Adrenal gland (tissue), 12 donors: ENCODE results near the gene EMILIN2. TPM values are rescaled to one million over a fixed set of nuclear protein-coding genes. Genes with fewer than 3 reads are reported as not detected.

Experiments used
- DNase-seq, 7 donors: peaks; one replicate each; pipeline ENCODE4 v3.0.0-alpha.2; 2019 to 2020
- H3K27ac ChIP-seq, 5 donors: fragments of 200-600 bp; sonication (generic) in 4 of 5; 1 replicate in 3 of 5; 2 replicates in 2 of 5; pipeline versions ENCODE4 v1.5.1 to v1.8.0; 2016 to 2020; ENCODE audit warnings: mild to moderate bottlenecking in 1 of 5
- H3K27me3 ChIP-seq: fragments of 200-600 bp; 2 replicates; pipeline ENCODE4 v1.8.0; 2021
- H3K36me3 ChIP-seq, 2 donors: fragments of 200-600 bp; replicated peaks in 1 of 2; 1 replicate in 1 of 2; 2 replicates in 1 of 2; pipeline versions ENCODE4 v1.5.1 to v1.8.0; 2018 to 2022
- H3K4me1 ChIP-seq, 2 donors: fragments of 200-600 bp; replicated peaks in 1 of 2; 1 replicate in 1 of 2; 2 replicates in 1 of 2; pipeline versions ENCODE4 v1.5.1 to v1.8.0; 2018 to 2021
- H3K4me3 ChIP-seq, 4 donors: fragments of 200-600 bp; sonication (generic) in 3 of 4; one replicate each; pipeline ENCODE4 v1.5.1; 2016 to 2018
- H3K9me3 ChIP-seq, 3 donors: fragments of 200-600 bp; sonication (generic) in 1 of 3; replicated peaks in 1 of 3; 1 replicate in 2 of 3; 2 replicates in 1 of 3; pipeline versions ENCODE4 v1.5.1 to v1.8.0; 2016 to 2021
- CTCF ChIP-seq, 6 experiments: fragments of 450-650 bp in 4 of 6; fragments of 200-600 bp in 2 of 6; sonication (generic) in 1 of 6; IDR thresholded peaks; 1 replicate in 5 of 6; 2 replicates in 1 of 6; pipeline versions ENCODE4 v1.5.1 to v1.8.0; 2016 to 2021; ENCODE audit warnings: antibody characterized with exemption in 6 of 6, mild to moderate bottlenecking in 2 of 6, moderate library complexity in 1 of 6
- POLR2A ChIP-seq, 2 donors: fragments of 450-650 bp; IDR thresholded peaks; one replicate each; pipeline ENCODE4 v1.6.1; 2017; ENCODE audit warnings: antibody characterized with exemption in 2 of 2, mild to moderate bottlenecking in 2 of 2, moderate library complexity in 1 of 2
- WGBS, 4 donors: extraction: QIAGEN DNeasy Blood & Tissue Kit in 2 of 4; methylation state at CpG; one replicate each; pipeline versions ENCODE4 v1.1.5 to v1.1.7; 2013 to 2017; 5-methylcytosine and 5-hydroxymethylcytosine counted together
- intact Hi-C, 2 donors: fragments of 100-400 bp; cut with DNase I; formaldehyde crosslinking; loops; one replicate each; pipeline versions ENCODE4 v1.14.1 to v1.15.0; 2022 to 2023
- polyA plus RNA-seq, 3 donors: library from polyadenylated mRNA; stranded (reverse); fragments of 200-250 nt in 2 of 3; fragments of 350-450 nt in 1 of 3; fragmentation: Illumina TruSeq in 1 of 3; extraction: RNeasy Lipid Tissue Mini Kit (QIAGEN cat#74804) in 1 of 3; gene quantifications; one replicate each; pipeline ENCODE4 v1.2.3, GENCODE V29; 2013 to 2014
- total RNA-seq, 9 donors: library from RNA; depleted of rRNA in 4 of 9; stranded (reverse); fragments of >200 nt in 4 of 9; fragments of 120-200 nt in 1 of 9; fragmentation: NEBNext Ultra II Directional in 1 of 9; extraction: Animal tissue kit (Norgen Biotek cat#: 25700) in 1 of 9; gene quantifications; one replicate each; pipeline versions ENCODE4 v1.1.0 to v1.2.4, GENCODE V29; 2013 to 2023
- donor health status: healthy with polysubstance abuse.
- donor health status: Bipolar disorder and iron deficiency.
- donor health status: DM: yes; HTN: yes; CAD: no.
- donor health status: DM: no; HTN: no; CAD: no.
- donor health status: DM: no; HTN: no; CAD: no.
- donor health status: DM: yes; HTN: yes; CAD: no.

Gene EMILIN2
- total and polyA plus RNA-seq, 12 donors = 3.3 to 20.8 (median 9.3) TPM

GRCh38 chr18:2843146-2843545, 3.7 kb upstream of the EMILIN2 start:
- H3K9me3 ChIP-seq = no peaks in the 10 kb centered on the region
- TF ChIP-seq POLR2A (IDR thresholded peaks at IDR 0.05) (no peak), CTCF (IDR thresholded peaks at IDR 0.05) (no peak)
- H3K4me3 ChIP-seq = no peak overlapping the region
- peak in 2 of 7 donors; percentile 21 to 38 for DNase-seq
- peaks cover 36% of the 10 kb centered on the region for H3K27me3 ChIP-seq
- intact Hi-C loops = no loop called here
- 63 to 86% (median 76%) methylated on average over 6 of the region's 6 CpGs for WGBS, 4 donors
- no peak overlapping the region for H3K27ac ChIP-seq
- H3K36me3 ChIP-seq = no peaks in the 10 kb centered on the region
- H3K4me1 ChIP-seq = peaks cover 11 to 20% of the 10 kb centered on the region in 2 donors

- peaks cover 41% of the 10 kb centered on the region for H3K27me3 ChIP-seq
- H3K4me3 ChIP-seq = no peak overlapping the region
- DNase-seq = peak in 1 of 7 donors; percentile 36
- H3K9me3 ChIP-seq = no peaks in the 10 kb centered on the region
- intact Hi-C loops = no loop called here
- TF ChIP-seq POLR2A (IDR thresholded peaks at IDR 0.05) = no peak
- WGBS, 4 donors = 69 to 80% (median 73%) methylated on average over 4 of the region's 4 CpGs
- no peaks in the 10 kb centered on the region for H3K36me3 ChIP-seq
- H3K4me1 ChIP-seq = peaks cover 11 to 21% of the 10 kb centered on the region in 2 donors
- H3K27ac ChIP-seq = no peak overlapping the region
Measured at GRCh38 chr18:2845172-2845571, 1.6 kb upstream of the EMILIN2 start.

GRCh38 chr18:2847317-2848246, 776 bp downstream of the EMILIN2 start:
- H3K27me3 ChIP-seq = peaks cover 35% of the 10 kb centered on the region
- no peak for DNase-seq

GRCh38 chr18:2848247-2849246, 1.7 kb downstream of the EMILIN2 start:
- peaks cover 35% of the 10 kb centered on the region for H3K27me3 ChIP-seq
- peak overlapping the region in 1 of 4 donors; percentile 54 for H3K4me3 ChIP-seq
- no peak for DNase-seq
- H3K27ac ChIP-seq = peak overlapping the region in 2 of 5 donors; percentile 57 to 79
- WGBS, 4 donors = 32 to 37% (median 34%) methylated on average over 17 of the region's 17 CpGs
- H3K4me1 ChIP-seq = peaks cover 11 to 21% of the 10 kb centered on the region in 2 donors
- no peaks in the 10 kb centered on the region for H3K9me3 ChIP-seq
- no peaks in the 10 kb centered on the region for H3K36me3 ChIP-seq
- TF ChIP-seq CTCF (IDR thresholded peaks at IDR 0.05) (no peak), POLR2A (IDR thresholded peaks at IDR 0.05) (no peak)
- intact Hi-C loops = no loop called here

More at GRCh38 chr18:2847317-2848246, 776 bp downstream of the EMILIN2 start:
- peaks cover 11 to 21% of the 10 kb centered on the region in 2 donors for H3K4me1 ChIP-seq
- TF ChIP-seq POLR2A (IDR thresholded peaks at IDR 0.05) = no peak
- TF ChIP-seq CTCF (IDR thresholded peaks at IDR 0.05) = no peak
- WGBS, 4 donors = 0 to 2% (median 2%) methylated on average over 8 to 80 of the region's 80 CpGs
- H3K9me3 ChIP-seq = no peaks in the 10 kb centered on the region
- intact Hi-C loops = no loop called here
- peak overlapping the region in 2 of 5 donors; percentile 57 to 79 for H3K27ac ChIP-seq
- H3K36me3 ChIP-seq = no peaks in the 10 kb centered on the region
- peak overlapping the region in 1 of 4 donors; percentile 54 for H3K4me3 ChIP-seq
